Astrocyte of the hippocampus (primary cell): Measurements from ENCODE around the gene APC2.
A peak's percentile ranks its signal among the peaks of the same experiment; 100 is the strongest.

Experiments used
- DNase-seq: peaks from one replicate; pipeline ENCODE4 v3.0.0; 2011; ENCODE audit warnings: low read depth, low spot score

The APC2 gene, protein sequence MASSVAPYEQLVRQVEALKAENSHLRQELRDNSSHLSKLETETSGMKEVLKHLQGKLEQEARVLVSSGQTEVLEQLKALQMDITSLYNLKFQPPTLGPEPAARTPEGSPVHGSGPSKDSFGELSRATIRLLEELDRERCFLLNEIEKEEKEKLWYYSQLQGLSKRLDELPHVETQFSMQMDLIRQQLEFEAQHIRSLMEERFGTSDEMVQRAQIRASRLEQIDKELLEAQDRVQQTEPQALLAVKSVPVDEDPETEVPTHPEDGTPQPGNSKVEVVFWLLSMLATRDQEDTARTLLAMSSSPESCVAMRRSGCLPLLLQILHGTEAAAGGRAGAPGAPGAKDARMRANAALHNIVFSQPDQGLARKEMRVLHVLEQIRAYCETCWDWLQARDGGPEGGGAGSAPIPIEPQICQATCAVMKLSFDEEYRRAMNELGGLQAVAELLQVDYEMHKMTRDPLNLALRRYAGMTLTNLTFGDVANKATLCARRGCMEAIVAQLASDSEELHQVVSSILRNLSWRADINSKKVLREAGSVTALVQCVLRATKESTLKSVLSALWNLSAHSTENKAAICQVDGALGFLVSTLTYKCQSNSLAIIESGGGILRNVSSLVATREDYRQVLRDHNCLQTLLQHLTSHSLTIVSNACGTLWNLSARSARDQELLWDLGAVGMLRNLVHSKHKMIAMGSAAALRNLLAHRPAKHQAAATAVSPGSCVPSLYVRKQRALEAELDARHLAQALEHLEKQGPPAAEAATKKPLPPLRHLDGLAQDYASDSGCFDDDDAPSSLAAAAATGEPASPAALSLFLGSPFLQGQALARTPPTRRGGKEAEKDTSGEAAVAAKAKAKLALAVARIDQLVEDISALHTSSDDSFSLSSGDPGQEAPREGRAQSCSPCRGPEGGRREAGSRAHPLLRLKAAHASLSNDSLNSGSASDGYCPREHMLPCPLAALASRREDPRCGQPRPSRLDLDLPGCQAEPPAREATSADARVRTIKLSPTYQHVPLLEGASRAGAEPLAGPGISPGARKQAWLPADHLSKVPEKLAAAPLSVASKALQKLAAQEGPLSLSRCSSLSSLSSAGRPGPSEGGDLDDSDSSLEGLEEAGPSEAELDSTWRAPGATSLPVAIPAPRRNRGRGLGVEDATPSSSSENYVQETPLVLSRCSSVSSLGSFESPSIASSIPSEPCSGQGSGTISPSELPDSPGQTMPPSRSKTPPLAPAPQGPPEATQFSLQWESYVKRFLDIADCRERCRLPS (N-terminal part only)

DNA sequence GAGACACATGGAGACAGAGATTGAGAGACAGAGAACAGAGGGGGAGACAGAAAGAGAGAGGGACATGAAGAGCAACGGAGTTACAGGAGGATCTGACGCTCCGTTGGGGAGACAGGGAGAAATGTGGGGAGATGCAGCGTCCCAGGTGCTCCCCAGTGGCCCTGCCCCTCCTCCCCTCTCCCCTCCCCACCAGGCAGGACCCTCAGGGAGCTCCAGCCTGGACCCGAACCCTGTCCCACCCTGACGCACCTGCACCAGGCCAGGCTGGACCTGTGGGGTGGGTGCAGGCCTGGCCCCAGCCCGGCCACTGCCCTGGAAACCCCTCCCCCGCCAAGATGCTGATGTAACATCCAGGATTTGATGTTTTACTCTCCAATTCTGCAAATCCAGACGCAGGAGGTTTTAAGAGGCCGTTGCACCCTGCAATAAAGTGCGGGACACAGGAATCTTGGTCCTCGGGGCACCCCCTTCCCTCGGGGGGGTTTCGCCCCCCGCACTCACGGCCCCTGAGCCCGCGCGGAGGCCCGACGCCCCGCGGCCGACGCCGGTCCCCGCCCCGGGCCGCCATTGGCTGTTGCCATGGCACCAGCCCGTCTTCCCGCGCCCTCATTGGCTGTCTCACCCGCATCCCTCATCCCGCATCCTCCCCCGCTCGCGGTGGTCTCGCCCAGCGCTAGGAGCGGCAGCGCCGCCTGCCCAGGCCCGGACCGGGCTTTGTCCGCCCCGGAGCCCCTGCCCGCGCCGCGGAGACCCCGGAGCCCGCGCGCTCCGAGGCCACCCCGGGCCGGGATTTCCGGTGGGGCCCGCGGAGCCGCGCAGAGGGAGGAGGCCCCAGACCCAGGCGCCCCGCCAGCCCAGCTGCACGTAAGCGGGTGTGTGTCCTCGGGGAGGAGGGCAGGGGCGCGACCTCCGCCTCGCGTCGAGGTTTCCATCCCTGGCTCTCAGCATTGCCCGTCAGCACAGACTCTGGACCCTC lies at the start of gene APC2:
Gene APC2, plus strand, starts transcription at position 655 of the 976 bp plus-strand sequence. CDS start 2,881 bp downstream, outside the sequence.
- peak; percentile 89 for DNase-seq

- no peak for DNase-seq
Observed at GRCh38 chr19:1400281-1401137, 49.4 kb upstream of the APC2 start.

GRCh38 chr19:1401138-1401888 lies 48.6 kb upstream of the APC2 start, which contains the start of gene GAMT:
TSS of gene GAMT (minus strand) at chr19:1401542. CDS start at chr19:1401476, 66 bp downstream.
- DNase-seq: peak; percentile 77

- no peak for DNase-seq
Observed at GRCh38 chr19:1401889-1402217, 48.1 kb upstream of the APC2 start.

DNA sequence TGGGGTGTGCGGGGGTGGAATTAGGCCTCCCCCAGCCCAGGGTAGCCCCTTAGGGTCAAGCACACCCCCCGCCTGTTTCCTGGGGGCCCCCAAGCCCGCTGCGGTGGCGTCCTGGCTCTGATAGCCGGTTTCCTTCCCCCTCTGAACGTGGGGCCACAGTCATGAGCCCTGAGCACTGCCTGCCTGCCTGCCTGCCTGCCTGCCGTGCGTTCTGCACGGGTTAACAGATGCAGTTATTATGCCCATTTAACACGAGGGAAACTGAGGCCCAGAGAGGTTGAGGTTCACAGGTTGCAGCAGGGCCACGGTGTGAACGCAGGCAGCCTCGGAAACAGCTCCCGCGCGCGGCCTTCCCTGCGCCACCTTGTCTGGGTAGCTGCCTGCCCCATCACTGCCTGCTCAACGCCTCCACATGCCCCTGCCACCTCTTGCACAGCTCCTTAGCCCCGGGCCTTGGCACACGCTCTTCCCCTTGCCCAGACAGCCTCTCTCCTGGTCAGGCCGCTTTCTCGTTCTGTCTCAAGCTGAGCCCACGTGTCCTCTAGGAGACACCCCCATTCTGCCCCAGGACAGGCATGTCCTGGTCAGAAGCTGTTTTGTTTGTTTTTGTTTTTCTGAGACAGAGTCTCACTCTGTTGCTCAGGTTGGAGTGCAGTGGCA lies 47.4 kb upstream of the APC2 start:
- DNase-seq: no peak

- peak; percentile 100 for DNase-seq
Observed at GRCh38 chr19:1406774-1407527, 43.0 kb upstream of the APC2 start.

DNA sequence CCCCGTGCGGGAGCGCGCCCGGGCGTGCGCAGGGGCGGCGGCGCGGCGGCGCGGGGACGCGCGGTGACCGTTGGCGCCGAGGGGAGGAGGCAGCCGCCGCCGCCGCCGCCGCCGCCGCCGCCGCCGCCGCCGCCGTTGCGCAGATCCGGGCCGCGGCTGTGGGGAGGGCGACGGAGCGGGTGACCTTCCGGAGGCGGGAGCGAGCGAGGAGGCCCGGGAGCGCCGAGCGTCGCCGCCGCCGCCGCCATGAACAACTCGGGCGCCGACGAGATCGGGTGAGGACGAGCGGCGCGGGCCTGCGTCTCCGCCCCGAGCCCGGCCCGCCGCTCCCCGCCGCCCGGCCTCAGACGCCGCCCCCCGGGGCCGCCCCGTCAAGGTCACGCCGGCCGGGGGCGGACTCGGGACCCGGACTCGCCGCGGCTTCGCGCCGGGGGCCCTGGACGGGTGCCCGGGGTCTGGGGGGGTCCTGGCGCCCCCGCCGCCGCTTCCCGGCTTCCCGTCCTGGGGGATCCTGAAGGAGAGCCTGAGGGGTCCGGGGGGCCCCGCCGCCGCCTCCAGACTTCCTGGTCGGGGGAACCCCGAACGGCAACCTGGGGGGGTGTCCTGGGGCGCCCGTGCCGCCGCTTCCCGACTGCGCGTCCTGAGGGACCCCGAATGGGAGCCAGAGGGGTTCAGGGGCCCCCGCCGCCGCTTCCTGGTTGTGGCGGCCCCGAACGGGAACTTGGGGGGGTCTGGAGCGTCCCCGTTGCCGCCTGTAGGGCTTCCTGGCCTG lies 42.2 kb upstream of the APC2 start, which contains the start of gene DAZAP1:
Gene DAZAP1, plus strand, starts transcription at position 59 of the 772 bp plus-strand sequence. Its CDS starts 188 bp downstream, at position 247.
- DNase-seq: no peak

DNA sequence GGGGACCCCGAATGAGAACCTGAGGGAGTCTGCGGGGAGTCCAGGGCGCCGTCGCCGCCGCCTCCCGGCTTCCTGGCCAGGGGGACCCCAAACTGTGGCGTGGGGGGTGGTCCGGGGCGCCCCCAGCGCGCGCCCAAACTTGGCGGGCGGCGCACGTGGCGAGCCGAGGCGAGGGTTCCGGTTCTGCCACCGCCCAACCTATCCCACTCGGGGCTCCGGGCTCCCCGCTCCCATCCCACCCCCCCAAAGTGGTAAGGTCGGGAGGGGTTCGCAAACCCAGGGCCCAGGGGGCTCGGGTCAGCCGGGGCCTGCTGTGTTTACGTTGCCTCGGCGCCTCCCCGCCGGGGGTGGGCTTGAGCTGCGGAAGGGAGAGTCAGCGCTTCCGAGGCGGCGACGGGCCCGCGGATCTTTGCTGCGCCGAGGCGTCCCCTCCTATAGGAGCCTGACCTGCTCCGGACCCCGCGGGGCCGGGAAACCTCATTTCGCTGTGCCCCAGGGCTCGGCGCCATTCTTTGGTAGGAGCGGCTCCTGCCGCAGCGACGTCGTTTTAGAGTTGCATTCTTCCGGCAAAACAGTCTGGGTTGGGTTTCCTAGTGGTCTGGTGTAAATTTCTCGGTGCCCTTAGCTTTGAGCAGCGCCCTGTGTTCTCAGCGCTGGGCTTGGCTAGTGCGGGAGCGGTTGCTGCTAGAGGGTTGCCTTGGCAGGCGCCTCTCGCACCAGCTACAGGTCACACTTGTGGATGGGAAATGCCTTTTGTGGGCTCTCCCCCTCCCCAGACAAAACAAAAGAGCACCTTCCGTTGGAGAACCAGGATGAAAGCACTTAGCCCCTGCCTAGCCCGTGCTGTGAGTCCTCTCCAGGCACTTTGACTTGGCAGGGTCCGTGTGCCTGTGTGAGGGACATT lies 41.4 kb upstream of the APC2 start:
- peak; percentile 82 for DNase-seq

- DNase-seq: no peak
Observed at GRCh38 chr19:1409204-1410005, 40.5 kb upstream of the APC2 start.

DNA sequence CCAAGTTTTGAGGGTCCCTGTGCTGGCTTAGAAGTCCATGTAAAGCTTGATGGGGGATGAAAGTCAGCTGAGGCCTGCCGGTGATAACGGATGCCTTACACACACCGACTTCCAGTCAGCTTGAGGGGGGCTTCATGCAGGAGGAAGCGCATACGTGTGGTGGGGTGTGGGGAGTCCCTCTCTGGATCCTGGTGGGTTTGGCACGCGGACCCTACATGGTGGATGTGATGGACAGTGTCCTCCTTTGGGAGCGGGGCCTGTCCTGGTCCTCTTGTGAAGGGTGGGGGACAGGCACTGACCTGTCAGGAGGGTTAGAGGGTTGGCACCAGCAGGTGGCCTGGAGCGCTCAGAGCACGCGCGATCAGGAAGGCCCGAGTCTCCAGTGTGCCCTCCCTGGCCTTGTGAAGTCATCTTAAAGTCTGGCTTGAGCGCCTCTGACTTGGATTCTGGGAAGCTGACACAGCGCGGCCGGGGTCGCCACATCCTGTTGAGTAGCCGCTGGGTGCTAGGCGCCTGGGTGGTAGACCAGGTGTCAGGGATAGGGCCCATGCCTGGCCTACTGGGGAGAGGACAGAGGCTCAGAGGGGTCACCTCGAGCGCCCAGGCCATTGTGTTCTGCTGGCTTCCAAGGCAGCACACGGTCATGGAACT lies 39.7 kb upstream of the APC2 start:
- peak; percentile 48 for DNase-seq

- DNase-seq: no peak
Observed at GRCh38 chr19:1410789-1411188, 39.1 kb upstream of the APC2 start.

- DNase-seq: peak; percentile 71
Observed at GRCh38 chr19:1411255-1412191, 38.4 kb upstream of the APC2 start.

DNA sequence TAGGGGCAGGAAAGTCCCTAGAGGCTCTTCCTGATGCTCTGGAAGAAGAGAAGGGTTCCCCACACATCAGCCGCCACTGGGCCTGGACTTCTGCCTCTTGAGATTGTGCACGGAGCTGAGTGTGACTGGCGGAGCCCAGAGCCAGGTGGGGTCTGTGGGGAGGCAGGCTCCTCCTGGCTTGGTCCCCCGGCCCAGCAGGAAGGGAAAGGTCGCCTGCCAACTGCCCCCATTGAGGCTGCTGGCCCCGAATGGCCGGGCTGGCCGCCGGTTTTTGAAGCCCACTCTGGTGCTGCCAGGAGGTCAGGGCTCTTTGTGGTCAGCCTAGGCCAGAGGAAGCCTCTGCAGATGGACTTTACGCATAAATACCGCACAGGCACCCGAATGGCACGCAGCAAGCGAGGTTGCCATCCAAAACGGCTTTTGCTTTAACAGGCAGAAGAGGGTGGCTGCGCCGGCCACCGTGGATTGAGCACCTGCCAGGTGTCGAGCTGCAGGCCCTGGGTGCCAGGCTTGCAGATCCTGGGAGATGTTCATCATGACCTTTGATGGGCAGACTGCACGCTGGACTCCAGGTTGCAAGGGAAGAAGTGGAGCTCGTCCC lies 37.5 kb upstream of the APC2 start:
- no peak for DNase-seq
